Nucleus accumbens (tissue), 56 donors: Measurements from ENCODE around the gene HTR3A.
A peak's percentile ranks its signal among the peaks of the same experiment; 100 is the strongest.

Experiments
- DNase-seq, 56 donors: peaks; one replicate each; lab custom pipeline; 2025; lab: John Stamatoyannopoulos, UW

HTR3A gene

GRCh38 chr11:113977701-113978100 is 2.8 kb downstream of the HTR3A start:
- no peak for DNase-seq

DNA sequence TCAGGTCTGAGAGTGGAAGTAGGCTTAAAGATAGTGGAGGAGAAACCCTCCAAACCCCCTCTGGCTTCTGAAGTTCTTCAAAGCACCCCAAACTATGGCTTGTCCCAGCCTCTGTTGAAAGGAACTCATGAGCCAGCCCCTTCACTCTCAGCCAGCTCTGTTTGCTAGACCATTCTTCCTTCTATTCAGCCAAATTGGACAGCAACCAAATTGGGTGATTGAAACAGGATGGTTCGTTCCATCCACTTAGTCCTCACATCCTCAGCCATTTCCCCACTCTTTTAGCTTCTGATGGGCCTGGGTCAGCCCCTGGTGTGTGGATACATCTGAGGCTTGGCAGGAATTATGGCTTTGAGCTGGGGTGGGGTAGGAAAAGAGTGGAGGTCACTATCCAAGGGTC is 4.5 kb downstream of the HTR3A start:
- DNase-seq = no peak

DNA sequence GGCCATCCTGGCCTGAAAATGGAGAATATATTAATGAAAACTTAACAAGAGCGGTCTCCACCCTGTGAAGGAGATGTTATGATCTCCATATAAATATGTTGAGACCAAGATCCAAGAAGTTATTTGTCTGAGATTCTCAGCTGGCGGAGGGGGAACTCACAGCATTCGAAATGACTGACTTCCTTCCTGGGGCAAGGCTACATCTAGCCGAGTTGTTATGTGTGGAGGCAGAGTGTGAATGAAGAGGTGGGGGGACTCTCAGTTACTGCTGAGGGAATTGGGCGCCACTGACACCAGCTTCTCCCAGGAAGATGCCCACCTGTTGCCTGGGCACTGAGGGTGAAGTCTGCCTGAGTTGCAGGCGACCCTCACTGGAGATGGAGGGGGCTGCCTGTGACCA is 5.9 kb downstream of the HTR3A start:
- DNase-seq = no peak

- DNase-seq = no peak
Measured at GRCh38 chr11:113982306-113982705, 7.4 kb downstream of the HTR3A start.

GRCh38 chr11:113984781-113985180 is 9.9 kb downstream of the HTR3A start:
- DNase-seq = no peak

- peak in 14 of 56 donors; percentile 3 to 52 (median 35) for DNase-seq
Measured at GRCh38 chr11:113985906-113986305, 11.0 kb downstream of the HTR3A start.

GRCh38 chr11:113986351-113987140 is 11.6 kb downstream of the HTR3A start:
- DNase-seq = no peak

DNA sequence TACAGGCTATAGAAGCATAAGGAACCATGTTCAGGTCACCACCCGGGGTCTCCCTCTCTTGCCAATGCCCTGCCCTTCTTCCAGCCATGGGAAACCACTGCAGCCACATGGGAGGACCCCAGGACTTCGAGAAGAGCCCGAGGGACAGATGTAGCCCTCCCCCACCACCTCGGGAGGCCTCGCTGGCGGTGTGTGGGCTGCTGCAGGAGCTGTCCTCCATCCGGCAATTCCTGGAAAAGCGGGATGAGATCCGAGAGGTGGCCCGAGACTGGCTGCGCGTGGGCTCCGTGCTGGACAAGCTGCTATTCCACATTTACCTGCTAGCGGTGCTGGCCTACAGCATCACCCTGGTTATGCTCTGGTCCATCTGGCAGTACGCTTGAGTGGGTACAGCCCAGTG is 14.5 kb downstream of the HTR3A start:
- no peak for DNase-seq

- no peak for DNase-seq
Measured at GRCh38 chr11:113989916-113990315, 15.0 kb downstream of the HTR3A start.

GRCh38 chr11:113991170-113991569 is 16.3 kb downstream of the HTR3A start:
- DNase-seq = no peak

DNA sequence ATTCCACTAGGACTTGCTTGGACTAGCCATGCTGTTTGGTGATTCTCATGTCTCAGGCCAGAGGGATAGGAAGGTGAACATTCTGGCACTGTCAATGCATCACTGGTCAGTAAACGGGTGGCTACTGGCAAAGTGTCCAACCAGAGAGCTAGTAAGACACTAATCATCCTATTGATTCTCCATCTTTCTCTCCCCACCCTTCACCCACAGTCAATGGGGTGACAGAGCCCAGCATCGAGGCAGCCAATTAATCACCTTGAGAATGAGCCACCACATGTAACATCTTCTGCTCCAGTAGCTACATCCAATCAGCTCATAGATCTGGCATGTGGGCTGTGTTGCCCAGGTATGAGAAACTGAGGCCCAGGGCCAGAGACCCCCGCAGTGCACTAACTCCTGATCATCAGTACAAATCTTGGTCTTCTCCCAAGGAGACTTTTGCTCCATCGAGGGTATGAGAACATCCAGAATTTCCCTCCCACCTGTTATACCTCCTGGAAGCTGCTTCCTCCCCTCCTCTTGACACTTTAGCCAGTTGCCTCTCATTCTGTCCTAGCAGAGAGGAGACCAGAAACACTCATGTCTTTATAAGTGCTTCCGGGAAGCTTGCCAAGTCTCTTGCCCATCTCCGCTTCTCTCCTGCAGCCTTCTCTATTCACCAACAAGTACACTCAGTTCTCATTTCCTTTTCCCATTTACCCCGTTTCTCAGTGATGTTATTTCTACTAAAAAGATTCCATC is 17.0 kb downstream of the HTR3A start:
- peak in 2 of 56 donors; percentile 7 to 18 for DNase-seq

DNA sequence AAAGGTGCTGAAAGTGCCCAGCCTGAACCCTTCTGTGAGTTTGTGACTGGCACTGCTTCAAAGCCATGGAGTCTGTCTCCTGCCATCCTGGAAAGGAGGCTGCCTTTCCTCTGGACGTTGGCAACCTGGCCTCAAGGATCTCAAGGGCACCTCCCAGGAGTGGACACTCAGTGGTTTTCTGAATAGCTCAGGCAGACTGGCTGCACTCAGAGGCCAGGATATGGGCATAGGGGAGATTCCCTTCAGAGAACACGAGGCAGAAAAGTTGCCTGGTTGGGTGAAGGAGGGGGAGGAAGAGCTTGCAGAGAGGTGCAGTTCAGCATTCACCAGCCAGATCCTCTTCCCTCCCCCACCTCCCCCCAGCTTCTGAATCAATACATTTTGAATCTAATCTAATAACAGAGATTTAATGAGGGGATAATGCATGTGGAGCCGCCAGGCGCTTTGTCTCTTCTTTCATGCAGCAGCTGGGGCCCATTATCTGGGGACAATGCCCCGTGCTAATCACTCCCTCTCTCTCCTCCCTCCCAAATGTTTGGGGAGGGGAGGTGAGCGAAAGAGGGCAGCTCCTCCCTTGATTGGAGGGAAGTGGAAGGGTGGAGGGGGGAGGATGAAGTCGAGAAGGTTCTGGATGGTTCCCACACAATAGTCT is 17.7 kb downstream of the HTR3A start:
- DNase-seq = no peak

- peak in 9 of 56 donors; percentile 2 to 23 (median 8) for DNase-seq
Measured at GRCh38 chr11:113994077-113994954, 19.4 kb downstream of the HTR3A start.

DNA sequence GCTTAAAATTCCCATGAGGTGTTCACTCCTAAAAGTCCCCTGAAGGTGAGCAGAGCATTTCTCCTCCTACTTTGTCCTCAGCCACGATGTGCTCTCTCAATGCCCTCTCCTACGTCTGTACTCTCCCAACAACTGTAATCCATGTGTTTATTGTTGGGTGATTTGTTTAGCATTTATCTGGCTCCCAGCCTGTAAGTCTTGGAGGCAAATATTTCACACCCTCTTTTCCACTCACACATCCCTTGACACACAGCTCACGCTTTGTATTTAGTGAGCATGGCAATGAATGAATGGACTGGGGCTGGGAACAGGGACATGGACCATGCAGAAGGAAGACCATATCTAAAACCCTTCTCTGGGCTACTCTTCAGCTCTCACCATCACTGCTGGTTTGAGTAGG is 22.6 kb downstream of the HTR3A start:
- no peak for DNase-seq

GRCh38 chr11:113998574-113998973 is 23.7 kb downstream of the HTR3A start:
- DNase-seq = no peak

DNA sequence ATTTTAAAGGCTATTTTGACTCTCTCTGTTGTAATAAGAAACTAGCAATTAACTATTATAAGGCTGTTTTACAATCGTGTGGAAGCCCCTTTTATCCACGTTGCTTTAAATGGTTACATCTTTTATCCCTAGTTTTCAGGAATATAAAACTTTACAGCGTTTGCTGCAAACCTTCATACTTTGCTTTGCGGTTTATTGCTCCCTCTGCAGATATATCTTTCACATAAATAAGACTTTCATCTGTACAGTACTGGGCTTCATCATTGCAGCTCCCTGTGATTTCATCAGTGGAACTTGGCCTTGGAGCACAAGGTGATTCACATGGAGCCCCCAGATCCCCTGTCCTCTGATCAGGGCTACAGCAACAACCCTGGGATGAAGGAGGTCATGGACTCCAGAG is 25.6 kb downstream of the HTR3A start:
- no peak for DNase-seq

GRCh38 chr11:114001416-114001815 is 26.5 kb downstream of the HTR3A start:
- no peak for DNase-seq

GRCh38 chr11:114008331-114008730 is 33.4 kb downstream of the HTR3A start:
- DNase-seq = no peak

DNA sequence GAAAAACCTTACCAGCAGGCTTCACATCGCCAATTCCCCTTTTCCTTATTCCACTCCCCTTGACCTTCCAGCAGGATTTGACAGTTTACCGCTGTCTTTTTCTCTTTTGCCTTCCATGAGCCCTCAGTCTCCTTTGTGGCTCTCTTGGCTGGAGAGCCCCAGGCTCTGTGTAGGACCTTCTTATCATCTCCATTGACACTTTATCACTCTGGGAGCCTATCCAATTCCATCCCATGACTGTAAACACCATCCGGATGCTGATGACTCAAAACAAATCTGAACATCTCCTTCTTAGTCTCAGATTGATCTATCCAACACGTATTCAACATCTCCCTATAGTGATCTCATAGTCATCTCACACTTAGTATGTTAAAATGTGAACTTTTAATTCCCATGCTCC is 36.0 kb downstream of the HTR3A start:
- DNase-seq = no peak

GRCh38 chr11:114011443-114011842 is 36.5 kb downstream of the HTR3A start:
- DNase-seq = no peak
